Embryonic facial prominence (tissue), 1 donor: ENCODE measurements around the gene SLC5A9.
"Not testable (repeated sequence)": the region's sequence is repeated elsewhere in the genome, so short reads cannot be mapped to it uniquely, and the experiment has no call there.

Experiments used
- DNase-seq: peaks from one replicate; pipeline ENCODE4 v3.0.0-alpha.2; 2016; ENCODE audit errors: extremely low spot score

The SLC5A9 gene

DNA sequence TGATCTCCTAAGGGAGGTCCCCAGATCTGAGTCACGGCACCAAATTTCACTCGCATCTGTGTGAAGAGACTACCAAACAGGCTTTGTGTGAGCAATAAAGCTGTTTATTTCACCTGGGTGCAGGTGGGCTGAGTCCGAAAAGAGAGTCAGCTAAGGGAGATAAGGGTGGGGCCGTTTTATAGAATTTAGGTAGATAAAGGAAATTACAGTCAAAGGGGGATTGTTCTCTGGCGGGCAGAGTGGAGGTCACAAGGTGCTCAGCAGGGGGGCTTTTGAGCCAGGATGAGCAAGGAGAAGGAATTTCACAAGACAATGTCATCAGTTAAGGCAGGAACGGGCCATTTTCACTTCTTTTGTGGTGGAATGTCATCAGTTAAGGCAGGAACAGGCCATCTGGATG, 8.2 kb upstream of the SLC5A9 start:
- not testable (repeated sequence) for DNase-seq

DNA sequence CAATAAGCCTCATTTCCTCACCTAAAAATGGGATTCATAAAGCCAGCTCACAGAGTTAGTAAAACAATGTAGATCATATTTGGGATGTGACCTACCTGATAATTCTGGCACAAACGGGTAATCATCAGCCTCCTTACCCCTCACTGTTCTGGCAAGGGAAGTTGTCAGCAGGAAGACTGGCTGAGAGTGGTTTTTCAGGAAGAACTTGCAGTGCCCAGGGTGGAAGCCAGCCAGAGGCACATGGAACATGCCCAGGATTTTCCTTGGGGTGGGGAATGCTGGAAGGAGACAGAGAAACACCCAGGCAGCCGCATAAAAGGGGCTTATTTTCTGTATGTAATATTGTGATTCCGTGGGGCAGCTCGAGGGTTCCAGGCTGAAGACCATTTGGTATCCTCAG, 7.7 kb upstream of the SLC5A9 start:
- no peak for DNase-seq

DNA sequence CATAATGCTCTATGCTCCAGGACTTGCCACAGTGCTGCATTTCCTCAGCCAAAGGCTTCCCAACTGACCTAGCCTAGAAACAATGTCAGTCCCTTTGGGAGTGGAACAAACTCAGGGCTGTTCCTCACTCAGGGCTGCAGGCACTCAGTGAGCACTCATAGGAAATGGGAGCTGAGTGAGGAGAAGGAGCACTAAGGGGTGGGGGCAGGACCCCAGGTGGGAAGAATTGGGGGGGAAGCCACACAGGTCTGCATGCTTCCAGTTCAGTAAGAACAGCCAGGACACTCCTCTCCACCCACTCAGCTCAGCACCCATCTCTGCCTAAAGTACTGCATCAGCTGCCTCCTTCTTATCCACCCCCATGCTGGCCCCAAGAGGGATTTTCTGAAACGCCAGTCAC, 7.3 kb upstream of the SLC5A9 start:
- DNase-seq, result no peak

DNA sequence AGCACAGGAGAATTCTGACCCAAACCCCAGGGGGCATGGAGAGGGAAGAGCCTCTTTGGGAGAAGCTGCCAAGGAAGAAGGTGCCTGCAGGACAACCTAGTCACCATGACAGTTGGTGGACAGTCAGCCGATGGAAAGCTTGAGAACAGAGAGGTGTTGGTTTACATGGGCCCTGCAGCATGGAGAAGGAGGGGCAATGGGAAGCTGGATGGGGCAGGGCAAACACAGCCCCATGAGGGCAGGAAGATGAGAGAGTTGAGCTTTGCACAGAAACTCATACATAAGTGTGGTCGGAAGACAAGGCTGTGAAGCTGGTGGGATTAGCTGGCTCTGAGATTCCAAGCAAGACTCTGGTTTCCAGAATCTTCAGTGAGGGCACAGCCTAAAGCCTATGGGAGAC, 6.6 kb upstream of the SLC5A9 start:
- no peak for DNase-seq

GRCh38 chr1:48216313-48216712, 6.2 kb upstream of the SLC5A9 start:
- DNase-seq, result no peak

GRCh38 chr1:48216941-48217340, 5.6 kb upstream of the SLC5A9 start:
- no peak for DNase-seq

DNA sequence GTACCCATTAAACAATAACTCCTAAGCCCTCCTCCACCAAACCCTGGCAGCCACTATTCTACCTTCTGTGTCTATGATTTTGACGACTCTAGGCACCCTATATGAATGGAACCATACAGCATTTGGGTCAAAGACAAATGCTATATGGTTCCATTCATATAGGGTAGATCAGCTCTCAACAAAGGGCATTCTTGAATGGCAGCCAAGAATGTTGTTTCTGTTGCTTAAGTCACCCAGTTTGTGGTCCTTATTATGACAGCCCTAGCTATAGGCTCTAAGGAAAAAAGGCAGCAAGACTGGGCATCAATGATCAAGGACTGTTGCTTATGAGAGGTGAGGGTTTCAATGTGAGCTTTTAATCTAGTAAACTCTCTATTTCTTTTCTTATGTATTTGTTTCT, 4.7 kb upstream of the SLC5A9 start:
- DNase-seq, result no peak

DNA sequence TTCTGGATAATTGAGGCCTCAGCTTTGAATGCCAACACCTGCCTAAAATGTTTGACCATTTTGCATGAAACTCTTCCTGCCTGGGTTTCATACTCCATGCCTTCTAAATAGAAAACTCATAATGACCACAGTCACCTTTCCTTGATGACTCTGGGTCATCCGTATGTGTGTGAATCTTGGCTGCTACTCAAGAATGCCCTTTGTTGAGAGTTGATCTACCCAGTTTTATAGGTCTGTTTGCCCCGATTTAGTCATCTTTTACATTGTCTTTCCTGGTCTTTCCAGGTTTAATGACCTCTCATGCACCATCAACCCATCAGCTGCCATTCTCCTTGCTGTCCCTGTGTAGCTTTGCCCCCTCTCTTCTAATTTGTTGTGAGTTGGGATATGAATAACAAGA, 2.7 kb upstream of the SLC5A9 start:
- no peak for DNase-seq

GRCh38 chr1:48221122-48221521, 1.4 kb upstream of the SLC5A9 start:
- no peak for DNase-seq

DNA sequence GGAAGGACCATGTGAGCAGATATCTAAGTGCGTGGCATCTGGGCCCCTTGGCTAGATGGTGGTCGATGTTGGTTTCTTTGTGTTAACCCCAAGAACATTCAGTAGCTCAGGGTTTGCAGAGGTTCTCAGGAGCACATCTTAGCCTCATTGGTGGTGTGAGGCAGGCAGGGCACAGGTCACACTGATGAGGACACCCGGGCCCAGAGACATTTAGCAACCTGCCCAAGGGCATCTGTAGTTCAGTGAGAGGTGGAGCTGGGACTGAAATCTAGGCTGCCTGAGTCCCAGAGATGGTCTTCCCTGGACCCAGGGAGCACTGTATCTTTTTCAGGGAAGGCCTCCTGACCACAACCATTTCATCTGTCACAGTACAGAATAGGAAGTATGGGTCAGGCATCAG, 859 bp upstream of the SLC5A9 start:
- DNase-seq, result no peak

DNA sequence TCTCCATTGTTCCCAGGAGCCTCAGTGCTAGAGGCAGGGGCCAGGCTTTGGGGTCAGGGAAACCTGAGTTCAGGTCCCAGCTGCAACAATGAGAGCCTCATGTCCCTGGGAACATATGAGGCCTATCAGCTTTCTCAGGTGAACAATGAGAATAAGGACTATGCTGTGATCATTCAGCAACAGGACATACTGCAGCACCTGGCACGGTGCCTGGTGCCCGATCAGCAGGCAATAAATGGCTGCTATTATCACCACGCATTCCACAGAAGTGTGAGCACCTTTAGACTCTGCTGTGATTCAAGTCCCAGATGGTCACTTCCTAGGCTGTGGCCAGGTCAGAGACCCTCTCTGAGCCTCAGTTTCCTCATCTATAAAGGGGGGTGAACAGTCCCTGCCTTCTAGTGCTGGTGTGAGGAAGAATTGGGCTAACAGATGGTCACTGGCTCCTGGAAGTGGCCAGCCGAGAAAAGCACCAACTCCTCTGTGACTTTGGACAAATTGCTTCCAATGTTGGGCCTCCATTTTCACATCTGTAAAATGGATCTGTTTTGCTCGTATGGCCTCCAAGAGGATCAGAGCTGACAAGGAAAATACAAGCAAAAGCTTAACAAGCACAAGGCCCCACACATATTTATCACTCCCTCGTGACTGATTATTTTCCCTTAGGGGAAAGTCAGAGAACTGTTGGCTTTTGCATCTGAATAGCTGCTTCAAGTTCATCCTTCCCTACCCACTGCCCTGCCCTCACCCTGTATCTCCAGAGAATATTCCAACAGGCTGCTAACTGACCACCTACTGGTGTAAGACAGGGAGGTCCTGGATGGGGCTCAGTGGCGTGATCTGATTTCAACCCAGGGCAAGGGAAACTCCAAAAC, 1.1 kb downstream of the SLC5A9 start:
- DNase-seq, result no peak

- no peak for DNase-seq
Observed at GRCh38 chr1:48224791-48225190, 2.3 kb downstream of the SLC5A9 start.

GRCh38 chr1:48225579-48225978, 3.1 kb downstream of the SLC5A9 start:
- DNase-seq, result no peak

DNA sequence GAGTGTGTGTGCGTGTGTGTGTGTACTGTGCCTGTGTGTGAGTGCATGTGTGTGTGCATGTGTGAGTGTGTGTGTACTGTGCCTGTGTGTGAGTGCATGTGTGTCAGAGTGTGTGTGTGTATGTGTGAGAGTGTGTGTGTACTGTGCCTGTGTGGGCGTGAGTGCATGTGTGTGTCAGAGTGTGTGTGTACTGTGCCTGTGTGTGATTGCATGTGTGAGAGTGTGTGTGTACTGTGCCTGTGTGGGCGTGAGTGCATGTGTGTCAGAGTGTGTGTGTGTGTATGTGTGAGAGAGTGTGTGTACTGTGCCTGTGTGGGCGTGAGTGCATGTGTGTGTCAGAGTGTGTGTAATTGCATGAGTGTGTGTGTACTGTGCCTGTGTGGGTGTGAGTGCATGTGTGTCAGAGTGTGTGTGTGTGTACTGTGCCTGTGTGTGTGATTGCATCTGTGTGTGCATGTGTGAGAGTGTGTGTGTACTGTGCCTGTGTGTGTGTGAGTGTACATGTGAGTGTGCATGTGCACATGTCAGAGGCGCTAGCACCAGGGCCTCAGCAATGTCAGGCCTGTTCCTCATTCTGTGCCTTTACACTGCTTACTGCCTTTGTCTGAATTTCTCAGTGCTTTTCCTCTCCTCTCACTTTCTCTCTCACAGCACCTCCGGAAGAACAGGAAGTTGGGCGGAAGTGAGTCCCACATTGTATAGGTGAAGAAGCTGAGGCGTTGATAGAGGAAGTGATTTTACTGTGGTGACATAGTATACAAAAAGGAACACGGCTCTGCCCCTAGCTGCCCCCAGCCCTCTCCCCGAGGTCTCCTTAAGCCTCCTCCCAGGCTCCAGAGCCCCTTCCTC, 4.9 kb downstream of the SLC5A9 start:
- no peak for DNase-seq

- no peak for DNase-seq
Observed at GRCh38 chr1:48228156-48228555, 5.6 kb downstream of the SLC5A9 start.

- no peak for DNase-seq
Observed at GRCh38 chr1:48229317-48229716, 6.8 kb downstream of the SLC5A9 start.

DNA sequence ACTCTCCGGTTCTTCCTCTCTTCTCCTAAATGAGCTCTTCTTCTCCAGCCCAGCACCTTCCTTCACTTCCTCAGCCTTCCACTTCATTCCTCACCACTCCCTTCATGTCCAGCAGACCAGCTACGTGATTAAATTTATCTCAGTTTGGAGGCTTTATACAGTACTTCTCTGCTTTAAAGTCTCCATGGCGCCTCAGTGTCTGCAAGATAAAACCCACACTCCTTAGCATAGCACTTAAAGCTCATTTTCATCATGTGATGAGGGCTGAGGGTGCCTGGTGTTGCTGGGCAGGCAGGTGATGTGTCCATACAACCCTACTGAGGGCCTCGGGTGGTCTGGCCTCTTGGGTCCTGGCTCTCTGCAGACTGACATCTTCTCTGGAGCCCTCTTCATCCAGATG, 7.7 kb downstream of the SLC5A9 start:
- DNase-seq, result no peak

- DNase-seq, result no peak
Observed at GRCh38 chr1:48232722-48233121, 10.2 kb downstream of the SLC5A9 start.

- DNase-seq, result no peak
Observed at GRCh38 chr1:48233666-48234485, 11.4 kb downstream of the SLC5A9 start.

GRCh38 chr1:48235652-48236051, 13.1 kb downstream of the SLC5A9 start:
- no peak for DNase-seq

GRCh38 chr1:48236716-48237470, 14.4 kb downstream of the SLC5A9 start:
- no peak for DNase-seq
